ENCODE data around the gene EVX2. TPM values are rescaled to one million over a fixed set of nuclear protein-coding genes. Genes with fewer than 3 reads are reported as not detected.

The EVX2 gene
- total RNA-seq, 4 donors from 2014 or later: 0.28 TPM; not detected in 3

- peaks cover 29 to 82% of the 10 kb centered on the region in 2 donors for H3K27me3 ChIP-seq
- intact Hi-C loops (cut with DNase I; ENCODE audit: low total_unique reads): no loop called here
These were observed 16.0 kb downstream of the EVX2 start for GRCh38 chr2:176067589-176068418.

GRCh38 chr2:176066645-176067588 lies 16.8 kb downstream of the EVX2 start:
- Histone ChIP-seq H3K4me1 (peaks cover 0 to 13% of the 10 kb centered on the region in 2 donors), H3K9me3 (no peaks in the 10 kb centered on the region), H3K27me3 (peaks cover 29 to 77% of the 10 kb centered on the region in 2 donors), H3K36me3 (no peaks in the 10 kb centered on the region), H3K27ac (no peak overlapping the region), H3K4me3 (peak overlapping the region in 1 of 2 donors; percentile 25)
- DNase-seq: no peak
- TF ChIP-seq POLR2A (IDR thresholded peaks at IDR 0.05) (no peak), CTCF (IDR thresholded peaks at IDR 0.05) (no peak)
- intact Hi-C loops (cut with DNase I; ENCODE audit: low total_unique reads): no loop called here

More at GRCh38 chr2:176067589-176068418, 16.0 kb downstream of the EVX2 start:
- peaks cover 0 to 13% of the 10 kb centered on the region in 2 donors for H3K4me1 ChIP-seq
- H3K4me3 ChIP-seq: peak overlapping the region in 1 of 2 donors; percentile 25
- no peaks in the 10 kb centered on the region for H3K36me3 ChIP-seq
- TF ChIP-seq POLR2A (IDR thresholded peaks at IDR 0.05) (no peak), CTCF (IDR thresholded peaks at IDR 0.05) (no peak)
- no peaks in the 10 kb centered on the region for H3K9me3 ChIP-seq
- H3K27ac ChIP-seq: no peak overlapping the region
- no peak for DNase-seq

GRCh38 chr2:176063958-176064357 lies 19.8 kb downstream of the EVX2 start:
- no peak for TF ChIP-seq CTCF (IDR thresholded peaks at IDR 0.05)
- no peak for TF ChIP-seq POLR2A (IDR thresholded peaks at IDR 0.05)
- Histone ChIP-seq H3K4me1 (peaks cover 0 to 13% of the 10 kb centered on the region in 2 donors), H3K4me3 (no peak overlapping the region), H3K9me3 (no peaks in the 10 kb centered on the region), H3K27ac (no peak overlapping the region), H3K27me3 (peaks cover 28 to 50% of the 10 kb centered on the region in 2 donors), H3K36me3 (no peaks in the 10 kb centered on the region)
- DNase-seq: no peak
- intact Hi-C loops (cut with DNase I; ENCODE audit: low total_unique reads): no loop called here

- no peaks in the 10 kb centered on the region for H3K4me1 ChIP-seq
- no peak for TF ChIP-seq POLR2A (IDR thresholded peaks at IDR 0.05)
- no peak for TF ChIP-seq CTCF (IDR thresholded peaks at IDR 0.05)
- no peak overlapping the region for H3K4me3 ChIP-seq
- no peaks in the 10 kb centered on the region for H3K36me3 ChIP-seq
- no peaks in the 10 kb centered on the region for H3K27me3 ChIP-seq
- no peaks in the 10 kb centered on the region for H3K9me3 ChIP-seq
- no peak overlapping the region for H3K27ac ChIP-seq
- intact Hi-C loops (cut with DNase I; ENCODE audit: low total_unique reads): no loop called here
- no peak for DNase-seq
These were observed 27.4 kb downstream of the EVX2 start for GRCh38 chr2:176056406-176056805.

Measured in uterus (tissue), 4 donors.